ENCODE measurements around the gene ARIH1. TPM values are rescaled to one million over a fixed set of nuclear protein-coding genes. Genes with fewer than 3 reads are reported as not detected.
A peak's percentile ranks its signal among the peaks of the same experiment; 100 is the strongest.

The ARIH1 gene
- total and polyA plus RNA-seq, 2 experiments from 2014 or later: 30.5 to 48.6 TPM

- H3K79me2 ChIP-seq (replicated peaks; ENCODE audit: insufficient read depth): peaks cover 63% of the 10 kb centered on the region
These were observed 80.6 kb downstream of the ARIH1 start for GRCh38 chr15:72554471-72555425.

GRCh38 chr15:72559781-72560180 lies 85.7 kb downstream of the ARIH1 start:
- no peaks in the 10 kb centered on the region for H3K4me1 Mint-ChIP-seq
- no peak overlapping the region for H3K4me3 Mint-ChIP-seq
- H3K9me3 Mint-ChIP-seq: no peaks in the 10 kb centered on the region
- H3K27me3 Mint-ChIP-seq (ENCODE audit: insufficient read depth, low read depth, poor library complexity): peaks cover 2% of the 10 kb centered on the region
- Histone ChIP-seq H3K9me2 (ENCODE audit: insufficient read depth) (no peaks in the 10 kb centered on the region), H3K79me2 (replicated peaks; ENCODE audit: insufficient read depth) (peaks cover 39% of the 10 kb centered on the region; the same call in 1 of the 2 replicates), H3K4me1 (ENCODE audit: insufficient read depth) (no peaks in the 10 kb centered on the region), H3K36me3 (ENCODE audit: insufficient read depth) (peaks cover 8% of the 10 kb centered on the region; the same call in 1 of the 2 replicates), H3K27ac (ENCODE audit: low read depth) (no peak overlapping the region), H3F3A (replicated peaks; ENCODE audit: low read depth) (0 out of 2 replicates have a peak, but pooled peaks cover 2% of the 10 kb centered on the region), H3K27me3 (ENCODE audit: insufficient read depth) (no peaks in the 10 kb centered on the region), H3K4me2 (no peak overlapping the region), H4K20me1 (replicated peaks; ENCODE audit: insufficient read depth) (peaks cover 23% of the 10 kb centered on the region), H3K4me3 (no peak overlapping the region), H2AFZ (no peak overlapping the region)
- no peak for ATAC-seq
- no peak for DNase-seq (ENCODE audit: low spot score)
- H3K36me3 Mint-ChIP-seq (ENCODE audit: low read depth): peaks cover 33% of the 10 kb centered on the region; the same call in 2 of the 3 replicates
- no peak overlapping the region for H3K27ac Mint-ChIP-seq
- TF ChIP-seq STAT1 (IDR thresholded peaks at IDR 0.05; ENCODE audit: unreplicated experiment): no peak
- no peak for TF ChIP-seq REST (IDR thresholded peaks at IDR 0.05; ENCODE audit: unreplicated experiment)
- no peak for TF ChIP-seq CREB1 (CRISPR knock-in tag; IDR thresholded peaks at IDR 0.05; ENCODE audit: low read depth)
- no peak for TF ChIP-seq EZH2phosphoT487 (IDR thresholded peaks at IDR 0.05; ENCODE audit: unreplicated experiment)
- TF ChIP-seq EZH2 (IDR thresholded peaks at IDR 0.05; ENCODE audit: low read depth, unreplicated experiment): no peak
- TF ChIP-seq JUNB (IDR thresholded peaks at IDR 0.05; ENCODE audit: unreplicated experiment): no peak
- no peak for TF ChIP-seq ZNF331 (CRISPR knock-in tag; IDR thresholded peaks at IDR 0.05; ENCODE audit: low read depth)

More at GRCh38 chr15:72554471-72555425, 80.6 kb downstream of the ARIH1 start:
- TF ChIP-seq STAT1 (IDR thresholded peaks at IDR 0.05; ENCODE audit: unreplicated experiment) (no peak), NANOG (IDR thresholded peaks at IDR 0.05; ENCODE audit: borderline replicate concordance) (no peak), CREB1 (CRISPR knock-in tag; IDR thresholded peaks at IDR 0.05; ENCODE audit: low read depth) (no peak), POLR2AphosphoS5 (IDR thresholded peaks at IDR 0.05; ENCODE audit: low read depth) (no peak), ZNF331 (CRISPR knock-in tag; IDR thresholded peaks at IDR 0.05; ENCODE audit: low read depth) (no peak), JUNB (IDR thresholded peaks at IDR 0.05; ENCODE audit: unreplicated experiment) (no peak), EZH2phosphoT487 (IDR thresholded peaks at IDR 0.05; ENCODE audit: unreplicated experiment) (no peak), ETS1 (IDR thresholded peaks at IDR 0.05) (no peak), CTCF (conservative IDR thresholded peaks at IDR 0.05; ENCODE audit: low read depth in 2 of 2) (no peak)
- no peaks in the 10 kb centered on the region for H3K9me2 ChIP-seq (ENCODE audit: insufficient read depth)
- peaks cover 5% of the 10 kb centered on the region; the same call in 1 of the 2 replicates for H3K36me3 ChIP-seq (ENCODE audit: insufficient read depth)
- Mint-ChIP-seq H3K9me3 (no peaks in the 10 kb centered on the region), H3K4me3 (no peak overlapping the region), H3K4me1 (no peaks in the 10 kb centered on the region), H3K36me3 (ENCODE audit: low read depth) (peaks cover 16% of the 10 kb centered on the region; the same call in 2 of the 3 replicates), H3K27me3 (ENCODE audit: insufficient read depth, low read depth, poor library complexity) (peaks cover 2% of the 10 kb centered on the region), H3K27ac (no peak overlapping the region)
- no peak overlapping the region for H3K4me3 ChIP-seq
- H3K4me2 ChIP-seq: no peak overlapping the region
- no peak for ATAC-seq
- H3K27ac ChIP-seq (ENCODE audit: low read depth): 0 out of 2 replicates have a peak overlapping the region, but pooled peaks have one; percentile 24
- peaks cover 14% of the 10 kb centered on the region for H4K20me1 ChIP-seq (replicated peaks; ENCODE audit: insufficient read depth)
- no peak for DNase-seq (ENCODE audit: low spot score)
- no peak overlapping the region for H2AFZ ChIP-seq
- H3K27me3 ChIP-seq (ENCODE audit: insufficient read depth): no peaks in the 10 kb centered on the region
- H3K4me1 ChIP-seq (ENCODE audit: insufficient read depth): no peaks in the 10 kb centered on the region
- no peaks in the 10 kb centered on the region for H3F3A ChIP-seq (replicated peaks; ENCODE audit: low read depth)
